ENCODE measurements around the gene HOXD4.
A peak's percentile ranks its signal among the peaks of the same experiment; 100 is the strongest.

Gene HOXD4

DNA sequence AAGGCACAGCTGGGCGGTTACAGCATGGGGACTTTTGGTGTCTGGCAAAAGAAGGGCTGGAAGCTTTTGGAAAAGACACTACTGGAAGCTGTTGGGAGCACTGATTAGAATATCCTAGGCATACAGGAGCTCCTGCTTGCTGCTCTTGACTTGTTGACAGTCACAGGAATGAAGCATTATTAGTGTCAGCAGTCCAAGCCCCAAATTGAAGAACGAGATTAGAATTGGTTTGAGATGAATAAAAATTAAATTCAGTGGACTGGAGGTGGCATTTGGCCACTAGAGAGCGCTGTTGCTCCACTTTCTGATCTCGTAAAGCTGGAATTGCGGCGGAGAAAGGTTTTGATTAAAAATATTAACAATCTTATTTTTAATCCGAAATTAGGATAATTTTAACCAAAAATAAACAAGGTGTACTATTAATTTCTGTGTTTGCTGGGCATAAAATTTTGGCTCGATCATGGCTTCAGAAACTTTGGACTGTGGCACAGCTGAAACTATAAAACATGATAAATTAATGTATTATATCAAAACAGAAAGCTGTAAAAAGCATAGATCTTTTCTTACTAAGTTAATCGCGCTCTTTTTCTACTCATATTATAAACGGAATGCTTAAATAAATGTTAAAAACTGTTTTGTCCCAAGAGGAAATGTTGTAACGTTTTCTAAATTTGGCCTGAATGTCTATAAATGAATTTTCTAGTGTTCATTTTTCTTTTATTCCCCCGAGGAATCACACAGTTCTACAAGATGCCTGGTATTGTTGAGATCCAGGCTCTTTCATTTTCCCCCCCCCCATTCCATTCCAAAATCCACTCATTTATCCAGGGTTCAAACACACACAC lies 24.2 kb upstream of the HOXD4 start:
- peak; percentile 75 for DNase-seq (ENCODE audit: low spot score)

DNA sequence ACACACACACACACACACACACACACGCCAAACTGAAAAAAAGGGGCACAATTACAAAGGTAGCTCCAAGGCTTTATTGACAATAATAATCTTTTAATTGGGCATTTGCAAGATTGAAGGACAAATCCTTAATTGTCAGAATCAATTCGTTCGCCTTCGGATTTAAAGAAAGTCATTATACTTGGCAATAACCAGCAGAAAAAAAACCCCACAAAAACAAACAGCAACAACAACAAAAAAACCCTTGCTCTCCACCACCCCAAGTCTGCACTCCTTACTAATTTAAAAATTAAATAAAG lies 23.6 kb upstream of the HOXD4 start:
- DNase-seq (ENCODE audit: low spot score) = no peak

GRCh38 chr2:176128172-176128981 lies 23.0 kb upstream of the HOXD4 start:
- no peak for DNase-seq (ENCODE audit: low spot score)

GRCh38 chr2:176128982-176129796 lies 22.2 kb upstream of the HOXD4 start, which contains the start of gene HOXD8:
TSS of gene HOXD8 (plus strand) at chr2:176129705. CDS start at chr2:176130367, 662 bp downstream.
- DNase-seq (ENCODE audit: low spot score) = no peak

GRCh38 chr2:176129813-176130146 lies 21.6 kb upstream of the HOXD4 start:
- no peak for DNase-seq (ENCODE audit: low spot score)

GRCh38 chr2:176130147-176130956 lies 21.0 kb upstream of the HOXD4 start:
- DNase-seq (ENCODE audit: low spot score) = no peak

GRCh38 chr2:176130957-176131847 lies 20.1 kb upstream of the HOXD4 start:
- DNase-seq (ENCODE audit: low spot score) = no peak

DNA sequence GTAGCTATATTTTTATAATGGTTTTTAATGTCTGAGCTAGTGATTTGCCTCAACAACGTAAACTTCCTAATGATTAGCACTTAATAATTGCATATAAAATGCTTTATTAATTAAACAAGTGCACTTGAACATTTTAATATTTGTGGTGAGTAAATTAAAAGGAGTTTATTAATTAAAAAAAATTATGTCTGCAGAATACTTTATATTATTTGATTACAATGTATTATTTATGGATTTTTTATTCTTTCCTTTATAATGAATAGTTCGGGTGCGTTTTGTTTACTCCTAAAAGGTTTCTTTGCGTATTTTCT lies 19.5 kb upstream of the HOXD4 start:
- DNase-seq (ENCODE audit: low spot score) = no peak

GRCh38 chr2:176132205-176133171 lies 18.9 kb upstream of the HOXD4 start:
- DNase-seq (ENCODE audit: low spot score) = no peak

- no peak for DNase-seq (ENCODE audit: low spot score)
Measured at GRCh38 chr2:176133389-176133788, 18.0 kb upstream of the HOXD4 start.

- DNase-seq (ENCODE audit: low spot score) = no peak
Measured at GRCh38 chr2:176134035-176134434, 17.3 kb upstream of the HOXD4 start.

DNA sequence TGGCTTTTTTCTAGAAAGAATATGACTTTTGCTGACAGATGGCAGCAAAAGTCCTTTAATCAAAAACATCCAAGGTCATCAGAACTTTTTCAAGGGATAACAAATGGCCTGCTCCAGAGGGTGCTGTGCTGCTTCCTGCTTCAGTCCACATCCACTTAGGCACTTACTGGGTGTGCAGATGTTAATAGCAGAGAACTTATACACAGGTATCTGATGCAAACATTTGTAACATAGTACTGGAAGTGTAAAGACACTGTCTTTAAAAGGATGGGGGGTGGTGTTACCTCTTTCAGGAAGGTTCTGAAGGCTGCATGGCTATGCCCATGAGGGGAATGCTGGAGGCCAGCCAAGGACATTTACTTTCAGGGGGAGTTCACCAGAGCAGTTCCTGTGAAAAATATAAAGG lies 16.3 kb upstream of the HOXD4 start:
- no peak for DNase-seq (ENCODE audit: low spot score)

- no peak for DNase-seq (ENCODE audit: low spot score)
Measured at GRCh38 chr2:176136374-176137251, 14.7 kb upstream of the HOXD4 start.

GRCh38 chr2:176137252-176137580 lies 14.1 kb upstream of the HOXD4 start:
- DNase-seq (ENCODE audit: low spot score) = no peak

- no peak for DNase-seq (ENCODE audit: low spot score)
Measured at GRCh38 chr2:176137906-176138305, 13.4 kb upstream of the HOXD4 start.

GRCh38 chr2:176138526-176138922 lies 12.8 kb upstream of the HOXD4 start:
- no peak for DNase-seq (ENCODE audit: low spot score)

DNA sequence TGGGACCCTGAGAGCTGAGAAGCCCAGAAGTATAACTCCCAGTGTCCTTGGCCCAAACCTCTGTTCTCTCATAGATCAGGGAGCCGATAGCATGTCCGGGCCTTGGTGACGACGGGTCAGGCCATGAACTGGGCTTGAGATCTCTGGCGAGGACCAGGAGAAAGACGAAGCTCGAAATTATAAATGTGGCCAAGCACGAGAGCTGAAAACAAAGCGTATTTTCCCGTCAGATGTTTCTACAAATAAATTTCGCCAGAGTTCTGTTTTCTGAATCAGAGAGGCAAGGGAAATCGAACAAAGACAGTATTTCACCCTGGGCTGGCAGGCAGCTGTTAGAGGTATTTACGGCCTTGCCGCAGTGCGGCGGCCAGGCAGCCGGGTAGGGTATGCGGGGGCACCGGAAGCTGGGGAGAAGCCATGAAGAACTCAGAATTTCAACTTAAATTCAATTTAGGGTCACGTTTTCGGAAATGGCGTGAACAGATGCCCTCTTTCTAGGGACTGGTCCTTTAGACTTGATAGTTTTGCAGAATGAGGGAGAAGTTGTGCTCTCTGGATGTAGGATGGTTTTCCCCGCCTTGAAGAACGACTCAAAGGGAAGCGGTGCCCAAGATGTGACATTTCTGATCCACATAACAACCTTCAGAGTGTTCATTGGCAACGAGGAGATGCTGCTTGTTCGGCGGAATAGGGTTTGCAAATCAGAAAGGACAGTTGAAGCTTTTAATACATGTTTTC lies 12.3 kb upstream of the HOXD4 start:
- no peak for DNase-seq (ENCODE audit: low spot score)
